ENCODE data around the gene ENC1. TPM values are rescaled to one million over a fixed set of nuclear protein-coding genes. Genes with fewer than 3 reads are reported as not detected.

The ENC1 gene
- polyA plus RNA-seq, 1 of the 3 experiments (the other 2 are of a cell fraction) = 20.3 TPM

DNA sequence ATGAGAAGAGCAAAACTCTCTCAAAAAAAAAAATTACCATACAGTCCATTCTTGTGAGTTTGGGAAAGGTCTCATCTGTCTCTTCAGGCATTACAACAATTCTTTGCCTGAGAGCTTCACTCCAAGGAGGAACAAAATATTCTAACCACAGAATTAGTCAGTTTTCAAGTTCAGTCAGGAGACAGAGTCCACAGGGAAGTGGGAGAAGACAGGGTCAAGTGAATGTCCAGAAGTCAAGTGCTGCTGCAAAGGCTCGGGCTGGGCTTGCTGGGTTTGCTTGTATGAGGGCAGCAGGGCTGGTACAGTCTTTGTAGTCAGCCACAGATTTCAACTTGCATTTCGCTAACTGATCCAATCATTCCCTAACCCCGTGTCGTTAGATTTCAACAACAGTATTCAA, 26.9 kb upstream of the ENC1 start (continued):
- TF ChIP-seq FOXJ3 (CRISPR knock-in tag; IDR thresholded peaks at IDR 0.05) (no peak), YY1 (IDR thresholded peaks at IDR 0.05; ENCODE audit: low read depth) (no peak), TEAD4 (IDR thresholded peaks at IDR 0.05; ENCODE audit: borderline replicate concordance, insufficient read depth) (no peak), CHD2 (IDR thresholded peaks at IDR 0.05; ENCODE audit: low read length, partially characterized antibody) (no peak), POLR2AphosphoS5 (IDR thresholded peaks at IDR 0.05; ENCODE audit: low read depth, low read length) (no peak), NFIC (IDR thresholded peaks at IDR 0.05; ENCODE audit: borderline replicate concordance) (no peak), MEF2A (IDR thresholded peaks at IDR 0.05; ENCODE audit: borderline replicate concordance, low read depth) (no peak), EZH2phosphoT487 (IDR thresholded peaks at IDR 0.05; ENCODE audit: borderline replicate concordance, low read depth) (no peak)
- TF ChIP-seq, protein P1, sequence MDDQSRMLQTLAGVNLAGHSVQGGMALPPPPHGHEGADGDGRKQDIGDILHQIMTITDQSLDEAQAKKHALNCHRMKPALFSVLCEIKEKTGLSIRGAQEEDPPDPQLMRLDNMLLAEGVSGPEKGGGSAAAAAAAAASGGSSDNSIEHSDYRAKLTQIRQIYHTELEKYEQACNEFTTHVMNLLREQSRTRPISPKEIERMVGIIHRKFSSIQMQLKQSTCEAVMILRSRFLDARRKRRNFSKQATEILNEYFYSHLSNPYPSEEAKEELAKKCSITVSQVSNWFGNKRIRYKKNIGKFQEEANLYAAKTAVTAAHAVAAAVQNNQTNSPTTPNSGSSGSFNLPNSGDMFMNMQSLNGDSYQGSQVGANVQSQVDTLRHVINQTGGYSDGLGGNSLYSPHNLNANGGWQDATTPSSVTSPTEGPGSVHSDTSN (IDR thresholded peaks at IDR 0.05) = no peak

DNA sequence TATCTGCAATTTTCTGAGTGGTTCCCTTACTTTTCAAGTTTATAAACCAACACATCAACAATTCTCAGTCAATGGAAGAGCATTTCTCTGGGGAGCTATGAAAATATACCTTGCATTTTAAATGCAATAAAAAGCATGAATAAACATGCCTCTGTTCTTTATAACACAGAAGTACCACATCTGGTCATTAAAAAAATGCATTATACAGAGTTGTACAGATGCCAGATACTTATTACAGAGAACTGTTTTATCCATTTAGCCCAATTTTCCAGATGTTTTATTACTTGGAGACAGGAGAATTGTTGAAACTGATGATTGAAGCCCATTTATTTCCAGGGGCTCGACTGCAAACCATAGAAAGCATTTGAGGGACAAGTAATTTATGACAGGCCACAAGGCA, 25.3 kb upstream of the ENC1 start:
- TF ChIP-seq EP300 (IDR thresholded peaks at IDR 0.05; ENCODE audit: borderline replicate concordance in 1 of 2, low read depth in 1 of 2, low read length in 1 of 2) (peak in 1 of 2 experiments; percentile 21; a peak in 1 of 4 replicates), FOXJ3 (CRISPR knock-in tag; IDR thresholded peaks at IDR 0.05) (no peak), GATA2 (CRISPR knock-in tag; IDR thresholded peaks at IDR 0.05) (no peak)
- H3K9me2 ChIP-seq = no peaks in the 10 kb centered on the region
- H3F3A ChIP-seq (replicated peaks; ENCODE audit: insufficient read depth) = no peaks in the 10 kb centered on the region
- H3K4me2 ChIP-seq = no peak overlapping the region
- no peak overlapping the region for H3K9ac ChIP-seq
- ChIA-PET CTCF (interaction anchor here (0.7 to 1.5 kb wide), 3 partner anchors 10 to 253 kb away, joined by 3 read pairs; no protein-coding TSS in a partner anchor), POLR2A (no interaction called here)
- no peaks in the 10 kb centered on the region for H4K20me1 ChIP-seq (ENCODE audit: insufficient read depth)
- H3K36me3 ChIP-seq (replicated peaks in 1 of 2; ENCODE audit: control insufficient read depth in 1 of 2, insufficient read depth in 2 of 2, low read length in 1 of 2) = no peaks in the 10 kb centered on the region
- 9% methylated on average over 1 of the region's 1 CpG for WGBS (ENCODE audit: low lambda C conversion rate)
- H3K79me2 ChIP-seq (ENCODE audit: insufficient read depth) = no peaks in the 10 kb centered on the region
- H3K27ac ChIP-seq (ENCODE audit: low read depth in 2 of 2, low read length in 1 of 2) = peak overlapping the region in 1 of 2 experiments; percentile 19; a peak in 1 of 4 replicates
- H3K27me3 ChIP-seq (ENCODE audit: insufficient read depth) = no peaks in the 10 kb centered on the region
- no peak overlapping the region for H2AFZ ChIP-seq (ENCODE audit: low read depth)
- no peak overlapping the region for H3K4me3 ChIP-seq (ENCODE audit: low read depth in 2 of 2, low read length in 1 of 2)
- peaks cover 0 to 7% of the 10 kb centered on the region in 2 experiments; a peak in 2 of 4 replicates for H3K4me1 ChIP-seq (ENCODE audit: control insufficient read depth in 1 of 2, insufficient read depth in 2 of 2, low read depth in 1 of 2, low read length in 1 of 2)
- peak; percentile 40 for DNase-seq
- no peaks in the 10 kb centered on the region for H3K9me3 ChIP-seq

DNA sequence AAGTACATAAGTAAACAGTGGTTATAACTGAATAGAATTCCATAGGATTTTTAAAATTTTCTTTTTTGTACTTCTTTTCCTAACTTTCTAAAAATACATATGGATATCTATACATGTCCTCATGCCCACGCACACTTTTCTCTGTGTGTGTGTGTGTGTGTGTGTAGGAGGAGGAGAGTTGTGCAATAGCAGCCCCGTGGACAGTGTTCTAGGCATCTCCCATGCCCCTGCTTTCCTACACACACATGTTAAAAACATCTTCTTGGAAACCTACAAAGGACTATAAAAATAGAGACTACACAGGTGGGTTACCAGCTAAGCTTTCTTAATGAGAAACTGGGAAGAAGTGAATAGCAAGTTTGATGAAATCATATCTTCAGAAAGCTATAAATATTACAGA, 24.7 kb upstream of the ENC1 start:
- Histone ChIP-seq H3K4me3 (ENCODE audit: low read depth in 2 of 2, low read length in 1 of 2) (no peak overlapping the region), H4K20me1 (ENCODE audit: insufficient read depth) (no peaks in the 10 kb centered on the region), H3K4me1 (ENCODE audit: control insufficient read depth in 1 of 2, insufficient read depth in 2 of 2, low read depth in 1 of 2, low read length in 1 of 2) (peaks cover 0 to 7% of the 10 kb centered on the region in 2 experiments; a peak in 2 of 4 replicates), H2AFZ (ENCODE audit: low read depth) (no peak overlapping the region), H3K36me3 (replicated peaks in 1 of 2; ENCODE audit: control insufficient read depth in 1 of 2, insufficient read depth in 2 of 2, low read length in 1 of 2) (no peaks in the 10 kb centered on the region), H3K9me2 (no peaks in the 10 kb centered on the region), H3K9me3 (no peaks in the 10 kb centered on the region), H3K4me2 (no peak overlapping the region), H3F3A (replicated peaks; ENCODE audit: insufficient read depth) (no peaks in the 10 kb centered on the region), H3K9ac (no peak overlapping the region), H3K27me3 (ENCODE audit: insufficient read depth) (no peaks in the 10 kb centered on the region), H3K27ac (ENCODE audit: low read depth in 2 of 2, low read length in 1 of 2) (peak overlapping the region in 1 of 2 experiments; percentile 19; a peak in 1 of 4 replicates), H3K79me2 (ENCODE audit: insufficient read depth) (no peaks in the 10 kb centered on the region)
- WGBS (ENCODE audit: low lambda C conversion rate) = 37% methylated on average over 2 of the region's 2 CpGs
- TF ChIP-seq TCF12 (IDR thresholded peaks at IDR 0.05) = no peak
- TF ChIP-seq YY1 (IDR thresholded peaks at IDR 0.05; ENCODE audit: low read depth) = no peak
- TF ChIP-seq CHD2 (IDR thresholded peaks at IDR 0.05; ENCODE audit: low read length, partially characterized antibody) = no peak
- TF ChIP-seq, protein P2, sequence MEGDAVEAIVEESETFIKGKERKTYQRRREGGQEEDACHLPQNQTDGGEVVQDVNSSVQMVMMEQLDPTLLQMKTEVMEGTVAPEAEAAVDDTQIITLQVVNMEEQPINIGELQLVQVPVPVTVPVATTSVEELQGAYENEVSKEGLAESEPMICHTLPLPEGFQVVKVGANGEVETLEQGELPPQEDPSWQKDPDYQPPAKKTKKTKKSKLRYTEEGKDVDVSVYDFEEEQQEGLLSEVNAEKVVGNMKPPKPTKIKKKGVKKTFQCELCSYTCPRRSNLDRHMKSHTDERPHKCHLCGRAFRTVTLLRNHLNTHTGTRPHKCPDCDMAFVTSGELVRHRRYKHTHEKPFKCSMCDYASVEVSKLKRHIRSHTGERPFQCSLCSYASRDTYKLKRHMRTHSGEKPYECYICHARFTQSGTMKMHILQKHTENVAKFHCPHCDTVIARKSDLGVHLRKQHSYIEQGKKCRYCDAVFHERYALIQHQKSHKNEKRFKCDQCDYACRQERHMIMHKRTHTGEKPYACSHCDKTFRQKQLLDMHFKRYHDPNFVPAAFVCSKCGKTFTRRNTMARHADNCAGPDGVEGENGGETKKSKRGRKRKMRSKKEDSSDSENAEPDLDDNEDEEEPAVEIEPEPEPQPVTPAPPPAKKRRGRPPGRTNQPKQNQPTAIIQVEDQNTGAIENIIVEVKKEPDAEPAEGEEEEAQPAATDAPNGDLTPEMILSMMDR (IDR thresholded peaks at IDR 0.05) = no peak
- no peak for TF ChIP-seq ELF1 (IDR thresholded peaks at IDR 0.05)
- no peak for TF ChIP-seq NRF1 (IDR thresholded peaks at IDR 0.05; ENCODE audit: low read depth, low read length)
- TF ChIP-seq FOXM1 (IDR thresholded peaks at IDR 0.05; ENCODE audit: low read depth) = no peak
- TF ChIP-seq GATA2 (CRISPR knock-in tag; IDR thresholded peaks at IDR 0.05) = no peak
- no peak for TF ChIP-seq FOSL2 (IDR thresholded peaks at IDR 0.05; ENCODE audit: borderline replicate concordance, low read depth)
- no peak for TF ChIP-seq MXI1 (IDR thresholded peaks at IDR 0.05; ENCODE audit: low read depth, low read length)
- TF ChIP-seq, protein P3, sequence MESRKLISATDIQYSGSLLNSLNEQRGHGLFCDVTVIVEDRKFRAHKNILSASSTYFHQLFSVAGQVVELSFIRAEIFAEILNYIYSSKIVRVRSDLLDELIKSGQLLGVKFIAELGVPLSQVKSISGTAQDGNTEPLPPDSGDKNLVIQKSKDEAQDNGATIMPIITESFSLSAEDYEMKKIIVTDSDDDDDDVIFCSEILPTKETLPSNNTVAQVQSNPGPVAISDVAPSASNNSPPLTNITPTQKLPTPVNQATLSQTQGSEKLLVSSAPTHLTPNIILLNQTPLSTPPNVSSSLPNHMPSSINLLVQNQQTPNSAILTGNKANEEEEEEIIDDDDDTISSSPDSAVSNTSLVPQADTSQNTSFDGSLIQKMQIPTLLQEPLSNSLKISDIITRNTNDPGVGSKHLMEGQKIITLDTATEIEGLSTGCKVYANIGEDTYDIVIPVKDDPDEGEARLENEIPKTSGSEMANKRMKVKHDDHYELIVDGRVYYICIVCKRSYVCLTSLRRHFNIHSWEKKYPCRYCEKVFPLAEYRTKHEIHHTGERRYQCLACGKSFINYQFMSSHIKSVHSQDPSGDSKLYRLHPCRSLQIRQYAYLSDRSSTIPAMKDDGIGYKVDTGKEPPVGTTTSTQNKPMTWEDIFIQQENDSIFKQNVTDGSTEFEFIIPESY (IDR thresholded peaks at IDR 0.05; ENCODE audit: borderline replicate concordance, low read depth) = no peak
- no peak for TF ChIP-seq NFIC (IDR thresholded peaks at IDR 0.05; ENCODE audit: borderline replicate concordance)
- TF ChIP-seq MEF2A (IDR thresholded peaks at IDR 0.05; ENCODE audit: borderline replicate concordance, low read depth) = no peak
- no peak for TF ChIP-seq EP300 (IDR thresholded peaks at IDR 0.05; ENCODE audit: borderline replicate concordance in 1 of 2, low read depth in 1 of 2, low read length in 1 of 2)
- no peak for TF ChIP-seq POLR2AphosphoS5 (IDR thresholded peaks at IDR 0.05; ENCODE audit: low read depth, low read length)
- TF ChIP-seq RXRA (IDR thresholded peaks at IDR 0.05; ENCODE audit: borderline replicate concordance, low read depth) = no peak
- no peak for TF ChIP-seq SMC3 (IDR thresholded peaks at IDR 0.05; ENCODE audit: low read depth, low read length)
- TF ChIP-seq TAF1 (IDR thresholded peaks at IDR 0.05; ENCODE audit: borderline replicate concordance, low read depth, low read length) = no peak
- DNase-seq = no peak
- ChIA-PET POLR2A (no interaction called here), CTCF (interaction anchor here (0.7 to 1.5 kb wide), 7 partner anchors 8 to 1074 kb away, joined by 3 to 7 read pairs (median 3); no protein-coding TSS in a partner anchor)
